Heart right ventricle (tissue), 16 donors: ENCODE results near the gene NBEA. TPM values are rescaled to one million over a fixed set of nuclear protein-coding genes. Genes with fewer than 3 reads are reported as not detected.
"Not testable (repeated sequence)": the region's sequence is repeated elsewhere in the genome, so short reads cannot be mapped to it uniquely, and the experiment has no call there.

Source experiments
- ATAC-seq, 8 donors: fragments of 200-7000 bp; cut with Tn5 transposase; one replicate each; pipeline ENCODE4 v1.9.1; 2020; ENCODE audit warnings: mild to moderate bottlenecking in 8 of 8, moderate library complexity in 8 of 8, moderate number of reproducible peaks in 1 of 8
- DNase-seq, 2 donors: peaks; one replicate each; pipeline ENCODE4 v3.0.0-alpha.2; 2020
- H3K27ac ChIP-seq, 10 donors: fragments of 200-600 bp; sonication (generic) in 2 of 10; one replicate each; pipeline versions ENCODE4 v1.5.0 to v1.8.0; 2020 to 2022; ENCODE audit warnings: mild to moderate bottlenecking in 3 of 10
- H3K27me3 ChIP-seq, 7 donors: fragments of 200-600 bp; one replicate each; pipeline ENCODE4 v1.8.0; 2021 to 2022; ENCODE audit warnings: mild to moderate bottlenecking in 2 of 7
- H3K36me3 ChIP-seq, 9 donors: fragments of 200-600 bp; sonication (generic) in 1 of 9; one replicate each; pipeline versions ENCODE4 v1.5.0 to v1.8.0; 2020 to 2022; ENCODE audit warnings: mild to moderate bottlenecking in 2 of 9
- H3K4me1 ChIP-seq, 9 donors: fragments of 200-600 bp; sonication (generic) in 1 of 9; one replicate each; pipeline versions ENCODE4 v1.5.0 to v1.8.0; 2020 to 2022; ENCODE audit warnings: mild to moderate bottlenecking in 4 of 9
- H3K4me3 ChIP-seq, 10 donors: fragments of 200-600 bp; sonication (generic) in 2 of 10; one replicate each; pipeline versions ENCODE4 v1.5.0 to v1.8.0; 2020 to 2022; ENCODE audit warnings: mild to moderate bottlenecking in 7 of 10, moderate library complexity in 2 of 10
- H3K9me3 ChIP-seq, 11 donors: fragments of 200-600 bp in 10 of 11; sonication (generic) in 2 of 11; one replicate each; pipeline versions ENCODE4 v1.5.0 to v1.8.0; 2013 to 2022; ENCODE audit warnings: mild to moderate bottlenecking in 2 of 11, control low read depth in 1 of 11, moderate library complexity in 1 of 11
- CTCF ChIP-seq, 9 donors: fragments of 200-600 bp; sonication (generic) in 2 of 9; IDR thresholded peaks; one replicate each; pipeline versions ENCODE4 v1.5.0 to v1.8.0; 2021 to 2022; ENCODE audit warnings: antibody characterized with exemption in 9 of 9, mild to moderate bottlenecking in 5 of 9, moderate library complexity in 1 of 9
- WGBS, 2 donors: extraction: QIAGEN DNeasy Blood & Tissue Kit; methylation state at CpG; one replicate each; pipeline ENCODE4 v1.1.7; 2013; ENCODE audit warnings: inconsistent platforms in 1 of 2; 5-methylcytosine and 5-hydroxymethylcytosine counted together
- intact Hi-C, 10 donors: fragments of 100-400 bp; cut with DNase I; formaldehyde crosslinking; loops; one replicate each; pipeline versions ENCODE4 v1.11.1 to v1.14.2; 2022
- polyA plus RNA-seq, 2 donors: library from polyadenylated mRNA; stranded (reverse); fragments of 200-250 nt; gene quantifications; one replicate each; pipeline ENCODE4 v1.2.3, GENCODE V29; 2013
- total RNA-seq, 10 donors: library from RNA; stranded (reverse); fragmentation: NEBNext Ultra II Directional in 3 of 10; extraction: Animal tissue kit (Norgen Biotek cat#: 25700) in 3 of 10; gene quantifications; one replicate each; pipeline versions ENCODE4 v1.2.1 to v1.2.4, GENCODE V29; 2021 to 2023
- donor health status: Arrhythmogenic right ventricular cardiomyopathy.
- donor health status: ischemic (EF 13 %, LVEDD 7.1; RV severe dilation, severe dysfunction).
- donor health status: healthy with polysubstance abuse.
- donor health status: DM: no; HTN: yes; CAD: no.
- donor health status: DM: no; HTN: no; CAD: no.
- donor health status: ischemic (EF 25% LVEDD 6.9; RV normal size, moderate dysfunction).
- donor health status: ischemic (EF 25% LVEDD 5.7; RV mildly dilated, moderate dysfunction).
- donor health status: healthy.
- donor health status: DM: yes; HTN: yes; CAD: no.
- donor health status: Ischemic cardiomyopathy.
- donor health status: ischemic (EF 35%, LVEDD 5.7; RV mildly dilated, moderate dysfunction).
- donor health status: nonischemic (EF 11% LVEDD 7.7; RV severe dilation, severe dysfunction).
- donor health status: DM: yes; HTN: yes; CAD: no.
- donor health status: PGD.
- donor health status: ischemic (EF 29% LVEDD 5.4; RV normal size, mild dysfunction).
- donor health status: nonischemic (EF 23%, LVEDD 6.1; RV moderate dilation, normal function).

NBEA gene
- total and polyA plus RNA-seq, 12 donors = 4.3 to 30.6 (median 24.5) TPM

GRCh38 chr13:34993470-34993869 lies 51.4 kb downstream of the NBEA start:
- 86 to 92% methylated on average over 3 of the region's 3 CpGs for WGBS, 2 donors
- intact Hi-C loops = no loop called here
- no peak overlapping the region for H3K4me3 ChIP-seq

GRCh38 chr13:35003734-35004133 lies 61.7 kb downstream of the NBEA start:
- H3K27me3 ChIP-seq, H3K4me3 ChIP-seq, ATAC-seq, H3K36me3 ChIP-seq, intact Hi-C loops, H3K9me3 ChIP-seq, H3K27ac ChIP-seq, DNase-seq: not testable (repeated sequence)
- peaks cover 0 to 15% (median 11%) of the 10 kb centered on the region in 9 donors for H3K4me1 ChIP-seq
- 92 to 95% methylated on average over 2 of the region's 2 CpGs for WGBS, 2 donors

More at GRCh38 chr13:34993470-34993869, 51.4 kb downstream of the NBEA start:
- DNase-seq (no peak), ATAC-seq (no peak)
- H3K27me3 ChIP-seq = no peaks in the 10 kb centered on the region
- H3K9me3 ChIP-seq = peaks cover 0 to 42% (median 13%) of the 10 kb centered on the region in 11 donors
- TF ChIP-seq CTCF (IDR thresholded peaks at IDR 0.05) = no peak
- no peaks in the 10 kb centered on the region for H3K4me1 ChIP-seq
- H3K36me3 ChIP-seq = no peaks in the 10 kb centered on the region
- H3K27ac ChIP-seq = no peak overlapping the region

GRCh38 chr13:35005051-35005450 lies 63.0 kb downstream of the NBEA start:
- WGBS, 2 donors = 43 to 47% methylated on average over 2 of the region's 2 CpGs
- Histone ChIP-seq H3K9me3 (peaks cover 0 to 5% (median 0%) of the 10 kb centered on the region in 11 donors), H3K4me1 (peaks cover 0 to 15% (median 11%) of the 10 kb centered on the region in 9 donors), H3K27ac (no peak overlapping the region), H3K36me3 (no peaks in the 10 kb centered on the region), H3K27me3 (no peaks in the 10 kb centered on the region), H3K4me3 (no peak overlapping the region)
- intact Hi-C loops = no loop called here
- ATAC-seq = no peak
- no peak for DNase-seq
- TF ChIP-seq CTCF (IDR thresholded peaks at IDR 0.05) = no peak

- WGBS, 2 donors = 85 to 88% methylated on average over 7 of the region's 7 CpGs
- Histone ChIP-seq H3K4me1 (peaks cover 0 to 15% (median 3%) of the 10 kb centered on the region in 9 donors), H3K27ac (no peak overlapping the region), H3K9me3 (no peaks in the 10 kb centered on the region), H3K36me3 (no peaks in the 10 kb centered on the region), H3K4me3 (no peak overlapping the region), H3K27me3 (no peaks in the 10 kb centered on the region)
- peak in 1 of 8 donors; percentile 28 for ATAC-seq
- DNase-seq = no peak
- TF ChIP-seq CTCF (IDR thresholded peaks at IDR 0.05) = no peak
- intact Hi-C loops = no loop called here
Measured at GRCh38 chr13:35014606-35015213, 72.6 kb downstream of the NBEA start.

- intact Hi-C loops = no loop called here
- Histone ChIP-seq H3K4me1 (peaks cover 0 to 15% (median 3%) of the 10 kb centered on the region in 9 donors), H3K27me3 (no peaks in the 10 kb centered on the region), H3K27ac (peak overlapping the region in 1 of 10 donors; percentile 3), H3K9me3 (peaks cover 0 to 13% (median 0%) of the 10 kb centered on the region in 11 donors), H3K4me3 (no peak overlapping the region), H3K36me3 (no peaks in the 10 kb centered on the region)
- DNase-seq (no peak), ATAC-seq (no peak)
- 80% methylated on average over 5 of the region's 5 CpGs for WGBS, 2 donors
- no peak for TF ChIP-seq CTCF (IDR thresholded peaks at IDR 0.05)
Measured at GRCh38 chr13:35016362-35017112, 74.5 kb downstream of the NBEA start.
